GM18870 (cell line): Measurements from ENCODE around the gene PKNOX2.

Source experiments
- ATAC-seq: cut with Tn5 transposase; IDR thresholded peaks from one replicate; pipeline ENCODE4 v1.9.1; 2021; ENCODE audit warnings: moderate library complexity; ENCODE audit not compliant: unreplicated experiment

PKNOX2 gene

DNA sequence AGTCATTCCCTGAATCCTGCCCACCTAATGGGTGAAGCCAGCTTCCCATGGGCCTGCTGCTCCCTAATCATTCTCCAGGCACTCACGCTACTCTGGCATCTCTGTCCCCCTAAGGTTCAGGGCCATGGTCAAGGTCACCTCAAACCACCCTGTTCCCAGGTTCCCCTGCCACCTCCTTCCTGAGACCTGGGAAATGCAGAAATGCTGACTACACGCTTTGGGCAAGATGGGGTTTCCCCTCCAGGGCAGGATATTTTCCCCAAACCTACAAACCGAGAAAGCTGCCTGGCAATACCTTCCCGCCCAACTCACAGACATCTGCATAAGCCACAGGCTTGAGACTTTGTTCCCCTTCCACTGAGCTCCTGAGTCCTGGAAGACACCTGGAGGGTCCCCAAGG is 233.9 kb downstream of the PKNOX2 start:
- ATAC-seq: no peak

DNA sequence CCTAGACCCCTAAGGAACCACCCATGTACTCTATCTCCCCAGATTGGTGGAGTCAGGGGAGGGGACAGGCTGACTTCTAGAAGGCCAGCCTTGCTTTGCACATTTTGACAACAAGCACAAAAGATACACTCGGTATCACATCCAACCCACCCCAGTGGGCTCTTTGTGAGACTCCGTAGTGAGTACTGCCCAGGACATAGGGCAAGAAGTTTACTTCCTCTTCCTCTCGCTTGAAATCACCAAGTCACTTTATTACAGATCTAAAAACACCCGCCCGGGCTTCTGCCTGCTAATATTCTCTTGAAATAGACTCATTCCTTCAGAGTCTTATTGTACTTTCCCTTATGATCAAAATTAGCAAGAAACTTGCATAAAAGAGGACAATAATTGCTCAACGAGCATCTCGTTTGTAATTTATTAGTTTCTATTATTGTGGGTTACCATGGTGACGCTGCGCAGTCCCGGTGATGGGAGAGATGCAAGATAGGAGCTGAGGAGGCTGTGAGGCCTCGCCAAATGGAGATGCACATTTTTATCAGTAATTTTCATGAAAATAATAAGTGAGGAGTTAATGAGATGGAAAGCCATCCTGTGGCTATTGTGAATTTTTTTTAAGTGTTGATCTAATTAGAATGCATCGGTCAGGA is 234.6 kb downstream of the PKNOX2 start:
- ATAC-seq: no peak

GRCh38 chr11:125399945-125400344 is 235.4 kb downstream of the PKNOX2 start:
- ATAC-seq: no peak

DNA sequence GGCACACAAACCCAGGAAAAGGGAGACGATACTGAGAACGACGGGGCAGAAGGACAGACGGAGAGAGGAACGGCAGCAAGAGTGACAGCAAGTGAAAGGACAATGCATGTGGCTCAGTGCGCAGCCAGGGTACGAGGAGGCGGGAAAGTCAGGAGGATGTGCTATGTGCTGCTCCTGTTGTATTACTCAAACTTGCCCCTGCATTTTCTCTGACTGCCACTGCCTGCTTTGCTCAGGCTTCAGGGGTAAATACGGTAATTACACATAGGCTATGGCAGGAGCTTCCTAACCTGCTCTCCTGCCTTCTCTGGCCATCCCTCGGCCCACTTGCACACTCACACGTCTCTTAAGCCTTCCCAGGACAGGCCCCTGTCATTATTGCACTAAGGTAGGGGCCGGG is 236.7 kb downstream of the PKNOX2 start:
- no peak for ATAC-seq

- ATAC-seq: no peak
Observed at GRCh38 chr11:125401746-125402145, 237.2 kb downstream of the PKNOX2 start.

- ATAC-seq: no peak
Observed at GRCh38 chr11:125402435-125402834, 237.9 kb downstream of the PKNOX2 start.

- ATAC-seq: no peak
Observed at GRCh38 chr11:125404157-125404810, 239.7 kb downstream of the PKNOX2 start.

- ATAC-seq: no peak
Observed at GRCh38 chr11:125404811-125405790, 240.6 kb downstream of the PKNOX2 start.

- no peak for ATAC-seq
Observed at GRCh38 chr11:125407046-125407445, 242.5 kb downstream of the PKNOX2 start.

DNA sequence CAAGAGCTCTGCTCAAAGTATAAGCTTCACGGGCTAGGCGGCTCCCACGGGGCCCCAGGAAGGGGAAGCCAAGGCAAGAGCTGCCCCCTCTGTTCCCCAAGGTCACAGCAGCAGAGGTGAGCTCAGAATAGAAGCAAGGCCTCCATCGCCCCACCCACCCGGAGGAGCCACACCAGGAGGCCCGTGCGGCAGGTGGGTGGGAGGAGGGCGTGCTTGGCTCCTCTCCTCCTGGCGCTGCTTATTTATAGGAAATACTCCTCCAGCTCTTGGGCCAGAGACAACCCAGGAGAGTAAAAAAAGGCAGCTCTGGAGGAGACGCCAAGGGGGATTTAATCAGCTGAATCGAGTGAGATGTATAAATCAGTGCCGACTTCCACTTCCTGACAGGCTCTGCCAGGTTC is 243.8 kb downstream of the PKNOX2 start:
- ATAC-seq: no peak

DNA sequence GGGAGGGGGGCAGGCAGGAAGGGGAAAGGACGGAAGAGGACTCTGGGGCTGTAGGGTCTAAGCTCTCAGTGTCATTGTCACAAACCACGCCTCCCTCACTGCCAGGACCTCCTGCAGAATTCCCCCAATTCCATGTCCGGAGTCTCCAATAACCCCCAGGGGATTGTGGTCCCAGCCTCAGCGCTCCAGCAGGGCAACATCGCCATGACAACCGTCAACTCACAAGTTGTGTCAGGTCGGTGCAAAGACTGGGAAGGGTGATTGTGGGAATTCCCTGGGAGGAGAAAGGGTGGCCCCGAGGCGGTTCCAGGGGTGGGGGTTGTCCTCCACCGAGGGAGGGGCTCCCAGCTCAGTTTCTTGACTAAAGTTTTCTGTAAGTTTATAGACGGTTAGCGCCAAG is 245.5 kb downstream of the PKNOX2 start:
- no peak for ATAC-seq

DNA sequence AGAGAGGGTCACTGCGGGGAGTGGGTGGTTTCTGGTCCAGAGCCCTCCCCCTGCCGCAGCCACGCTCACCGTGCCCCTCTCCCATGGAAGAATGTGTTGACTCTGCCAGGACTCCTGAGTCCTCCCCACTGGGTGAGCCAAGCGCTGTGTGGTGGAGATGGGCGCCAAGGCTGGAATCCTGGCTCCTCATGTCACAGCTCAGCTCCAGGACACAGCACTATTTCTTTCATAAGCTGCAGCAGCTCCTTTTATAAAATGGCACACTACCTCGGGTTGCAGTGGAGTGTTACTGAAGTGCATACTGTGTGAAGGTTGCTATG is 247.6 kb downstream of the PKNOX2 start:
- ATAC-seq: no peak

DNA sequence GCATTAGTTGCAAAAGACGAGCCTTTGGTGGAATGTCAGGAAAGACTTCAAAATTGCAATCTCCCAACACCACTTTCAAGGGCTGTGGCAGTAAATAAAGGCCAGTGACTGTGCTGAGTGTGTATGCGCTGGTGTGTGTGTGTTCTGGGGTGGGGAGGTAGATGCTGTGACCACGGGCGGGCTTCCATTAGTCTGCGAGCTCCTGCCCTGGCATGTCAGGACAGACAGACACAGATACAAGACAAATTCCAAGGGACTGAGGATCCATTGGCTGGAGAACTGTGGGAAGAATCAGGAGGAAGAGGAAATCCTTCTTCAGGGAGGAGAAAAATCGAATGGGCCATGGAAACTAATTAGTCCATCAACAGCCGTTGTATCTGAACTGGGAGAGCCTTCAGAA is 248.0 kb downstream of the PKNOX2 start:
- ATAC-seq: no peak

DNA sequence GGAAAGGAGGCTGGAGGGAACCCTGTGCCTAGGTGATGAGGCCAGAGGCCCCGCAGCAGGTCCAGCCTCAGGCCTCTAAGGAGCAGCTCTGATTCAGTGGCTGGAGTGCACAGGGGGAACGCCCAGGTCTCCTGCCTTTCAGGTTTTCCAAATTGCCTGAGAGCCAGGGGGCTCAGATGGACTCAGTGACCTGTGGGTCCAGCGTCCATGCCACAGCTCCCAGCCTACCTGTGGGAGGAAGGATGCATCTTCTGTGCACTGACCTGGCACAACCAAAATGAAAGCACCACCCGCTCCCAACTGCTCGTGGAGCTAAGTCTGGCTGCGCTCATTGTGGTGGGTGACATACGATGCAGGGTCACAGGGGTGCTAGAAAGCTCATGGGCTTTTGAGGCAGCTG is 248.7 kb downstream of the PKNOX2 start:
- no peak for ATAC-seq

DNA sequence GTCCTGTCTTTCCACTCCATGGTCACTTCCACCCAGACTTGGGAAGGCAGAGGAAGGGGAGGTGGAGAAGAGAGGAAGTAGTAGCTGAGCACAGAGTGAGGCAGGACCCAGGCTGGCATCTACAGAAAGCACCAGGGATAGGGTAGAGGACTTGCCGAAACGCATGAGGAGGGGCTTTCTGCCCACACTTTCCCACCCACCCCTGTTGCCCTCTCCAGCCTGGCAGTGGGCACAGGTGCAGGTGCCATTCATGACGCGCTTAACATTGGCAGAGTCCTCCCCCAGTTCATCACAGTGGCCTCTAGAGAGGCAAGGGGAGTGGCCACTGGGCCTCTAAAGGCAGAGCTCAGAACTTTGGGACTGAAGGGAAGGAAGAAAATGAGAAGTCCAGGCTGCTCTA is 249.6 kb downstream of the PKNOX2 start:
- ATAC-seq: no peak

GRCh38 chr11:125416981-125417935 is 252.7 kb downstream of the PKNOX2 start:
- ATAC-seq: no peak

DNA sequence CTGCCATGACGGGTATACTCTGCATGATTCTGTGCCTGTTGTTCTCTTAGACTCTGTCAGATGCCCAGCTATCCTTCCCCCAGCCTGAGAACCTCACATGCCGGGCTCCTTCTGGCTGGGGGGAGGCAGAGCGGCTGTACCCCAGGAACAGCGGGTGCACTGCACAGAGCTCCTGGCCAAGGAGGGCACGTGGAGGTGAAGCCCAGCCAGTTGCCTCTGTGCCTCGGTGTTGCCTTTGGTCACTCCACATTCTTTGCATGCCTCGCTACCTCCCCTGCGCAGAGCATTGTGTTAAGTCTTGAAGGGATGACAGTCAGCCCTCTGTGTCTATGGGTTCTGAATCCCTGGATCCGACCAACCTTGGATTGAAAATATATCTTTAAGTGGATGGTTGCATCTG is 253.8 kb downstream of the PKNOX2 start:
- no peak for ATAC-seq

DNA sequence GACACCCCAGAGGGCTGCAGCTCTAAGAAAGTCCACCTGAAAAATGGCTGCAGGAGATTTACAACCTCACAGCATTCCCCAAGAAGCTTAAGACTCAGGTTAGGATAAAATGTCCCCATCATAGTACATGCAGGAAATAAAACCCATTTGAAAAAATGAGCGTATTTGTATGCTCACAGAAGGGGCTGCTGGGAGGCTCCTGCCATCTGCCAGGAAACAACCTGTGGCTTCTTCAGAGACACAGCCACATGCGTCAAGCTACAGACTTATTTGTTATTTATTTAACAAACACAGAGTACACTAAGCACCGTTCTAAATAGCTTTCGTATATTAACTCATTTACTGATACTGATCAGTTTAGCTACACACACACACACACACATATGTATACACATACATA is 258.1 kb downstream of the PKNOX2 start:
- ATAC-seq: no peak

DNA sequence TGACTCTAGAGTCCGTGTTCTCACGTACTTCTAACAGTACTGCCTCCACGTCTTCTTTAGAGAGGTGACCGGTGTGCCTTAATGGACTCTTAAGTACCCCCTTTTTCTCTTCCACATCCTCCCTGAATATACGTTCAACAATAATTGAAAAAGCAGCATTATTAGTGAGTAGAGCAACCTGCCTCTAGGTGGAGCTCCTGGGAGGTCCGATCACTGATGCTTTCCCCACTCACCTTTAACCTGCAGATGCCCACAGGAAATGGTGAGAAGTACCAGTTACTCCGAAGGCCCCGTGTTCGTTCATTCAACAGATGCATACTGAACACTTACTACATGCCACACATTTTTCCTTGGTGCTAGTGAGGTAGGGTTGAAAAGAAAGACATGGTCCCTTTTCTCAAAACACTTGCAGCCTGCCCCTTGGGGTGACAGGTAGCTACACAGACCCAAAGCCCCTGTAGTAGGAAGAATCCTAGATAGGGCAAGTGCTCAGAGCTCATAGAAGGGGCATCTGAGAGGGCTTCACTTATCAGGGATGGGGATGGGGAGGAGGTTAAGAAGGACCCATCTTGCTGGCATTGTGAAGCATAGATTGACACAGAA is 258.8 kb downstream of the PKNOX2 start:
- no peak for ATAC-seq

- ATAC-seq: no peak
Observed at GRCh38 chr11:125425601-125426000, 261.1 kb downstream of the PKNOX2 start.
